ENCODE measurements around the gene JAKMIP2. TPM values are rescaled to one million over a fixed set of nuclear protein-coding genes. Genes with fewer than 3 reads are reported as not detected.

The JAKMIP2 gene
- total RNA-seq, 1 donor from 2014 or later, result 6.0 TPM

GRCh38 chr5:147578228-147579024 lies 204.1 kb downstream of the JAKMIP2 start:
- H3K4me3 Mint-ChIP-seq (ENCODE audit: low read depth), result peak overlapping the region; percentile 70
- no peaks in the 10 kb centered on the region for H3K36me3 Mint-ChIP-seq (ENCODE audit: insufficient read depth)
- no peak for DNase-seq (ENCODE audit: low spot score, unreplicated experiment)
- H3K9me3 Mint-ChIP-seq (ENCODE audit: low read depth), result peaks cover 10% of the 10 kb centered on the region
- peak; percentile 76 for TF ChIP-seq CTCF (IDR thresholded peaks at IDR 0.05; ENCODE audit: unreplicated experiment)
- H3K27me3 Mint-ChIP-seq, result no peaks in the 10 kb centered on the region
- H3K27ac Mint-ChIP-seq, result peak overlapping the region; percentile 96
- H3K4me1 Mint-ChIP-seq (ENCODE audit: low read depth), result peaks cover 10% of the 10 kb centered on the region

GRCh38 chr5:147576646-147577535 lies 205.6 kb downstream of the JAKMIP2 start:
- peak; percentile 50 for DNase-seq (ENCODE audit: low spot score, unreplicated experiment)
- H3K27ac Mint-ChIP-seq, result peak overlapping the region; percentile 27
- no peaks in the 10 kb centered on the region for H3K27me3 Mint-ChIP-seq
- peak; percentile 84 for TF ChIP-seq CTCF (IDR thresholded peaks at IDR 0.05; ENCODE audit: unreplicated experiment)
- H3K4me1 Mint-ChIP-seq (ENCODE audit: low read depth), result peaks cover 10% of the 10 kb centered on the region
- H3K4me3 Mint-ChIP-seq (ENCODE audit: low read depth), result no peak overlapping the region
- H3K9me3 Mint-ChIP-seq (ENCODE audit: low read depth), result peaks cover 10% of the 10 kb centered on the region
- no peaks in the 10 kb centered on the region for H3K36me3 Mint-ChIP-seq (ENCODE audit: insufficient read depth)

- Mint-ChIP-seq H3K27ac (no peak overlapping the region), H3K9me3 (ENCODE audit: low read depth) (peaks cover 3% of the 10 kb centered on the region), H3K27me3 (no peaks in the 10 kb centered on the region), H3K36me3 (ENCODE audit: insufficient read depth) (no peaks in the 10 kb centered on the region), H3K4me1 (ENCODE audit: low read depth) (peaks cover 10% of the 10 kb centered on the region), H3K4me3 (ENCODE audit: low read depth) (no peak overlapping the region)
- no peak for TF ChIP-seq CTCF (IDR thresholded peaks at IDR 0.05; ENCODE audit: unreplicated experiment)
- no peak for DNase-seq (ENCODE audit: low spot score, unreplicated experiment)
Measured at GRCh38 chr5:147575598-147575997, 206.9 kb downstream of the JAKMIP2 start.

GRCh38 chr5:147573211-147573610 lies 209.3 kb downstream of the JAKMIP2 start:
- TF ChIP-seq CTCF (IDR thresholded peaks at IDR 0.05; ENCODE audit: unreplicated experiment), result no peak
- Mint-ChIP-seq H3K27me3 (no peaks in the 10 kb centered on the region), H3K4me3 (ENCODE audit: low read depth) (no peak overlapping the region), H3K4me1 (ENCODE audit: low read depth) (peaks cover 13% of the 10 kb centered on the region), H3K27ac (no peak overlapping the region), H3K36me3 (ENCODE audit: insufficient read depth) (no peaks in the 10 kb centered on the region), H3K9me3 (ENCODE audit: low read depth) (no peaks in the 10 kb centered on the region)
- no peak for DNase-seq (ENCODE audit: low spot score, unreplicated experiment)

- H3K27ac Mint-ChIP-seq, result peak overlapping the region; percentile 12
- no peak for TF ChIP-seq CTCF (IDR thresholded peaks at IDR 0.05; ENCODE audit: unreplicated experiment)
- no peaks in the 10 kb centered on the region for H3K27me3 Mint-ChIP-seq
- DNase-seq (ENCODE audit: low spot score, unreplicated experiment), result no peak
- no peak overlapping the region for H3K4me3 Mint-ChIP-seq (ENCODE audit: low read depth)
- no peaks in the 10 kb centered on the region for H3K36me3 Mint-ChIP-seq (ENCODE audit: insufficient read depth)
- no peaks in the 10 kb centered on the region for H3K9me3 Mint-ChIP-seq (ENCODE audit: low read depth)
- peaks cover 20% of the 10 kb centered on the region for H3K4me1 Mint-ChIP-seq (ENCODE audit: low read depth)
Measured at GRCh38 chr5:147568710-147569406, 213.7 kb downstream of the JAKMIP2 start.

All from progenitor cell of endocrine pancreas (in vitro differentiated cells).